Central memory CD4-positive, alpha-beta T cell (primary cell): ENCODE measurements around the gene FAM193B.
"Not testable (repeated sequence)": the region's sequence is repeated elsewhere in the genome, so short reads cannot be mapped to it uniquely, and the experiment has no call there.

ENCODE experiments used
- DNase-seq: peaks from one replicate; pipeline ENCODE4 v3.0.0; 2022

FAM193B gene

DNA sequence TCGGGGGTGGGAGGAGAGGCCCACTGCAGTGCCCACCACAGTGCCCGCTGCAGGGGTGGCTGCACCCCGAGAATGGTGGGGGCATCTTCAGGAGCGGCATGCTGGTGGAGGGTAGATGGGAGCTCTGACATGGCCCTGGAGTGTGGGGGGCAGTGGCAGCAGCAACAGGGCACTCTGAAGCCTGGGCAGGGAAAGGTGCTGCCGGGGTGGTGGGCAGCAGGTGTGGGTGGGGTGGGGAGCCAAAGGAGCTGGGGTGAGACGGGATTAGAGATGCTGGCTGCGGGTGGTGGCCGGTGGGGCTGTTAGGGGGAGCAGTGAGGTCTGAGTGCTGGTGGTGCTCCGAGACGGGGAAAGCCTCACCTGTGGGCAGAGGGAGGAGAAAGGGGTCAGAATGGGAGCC lies 18.0 kb downstream of the FAM193B start:
- DNase-seq, result no peak

DNA sequence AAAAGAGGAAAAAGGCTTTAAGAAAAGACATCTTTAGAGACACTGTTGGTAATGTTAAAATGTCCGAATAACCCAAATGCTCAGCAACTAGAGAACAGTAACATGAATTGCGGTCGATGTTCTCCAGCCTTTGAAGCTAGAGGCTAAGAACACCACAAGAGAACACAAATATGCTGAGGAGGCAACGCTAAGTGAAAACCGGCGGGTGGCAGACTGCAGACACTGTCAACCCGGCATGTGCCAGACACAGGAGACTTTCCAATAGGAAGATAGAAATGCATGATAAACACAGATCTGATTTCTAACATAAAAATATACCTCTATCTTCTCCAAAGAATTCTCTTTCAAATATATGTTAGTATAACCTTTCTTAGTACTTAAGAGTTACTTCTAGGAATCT lies 19.2 kb downstream of the FAM193B start:
- no peak for DNase-seq

- not testable (repeated sequence) for DNase-seq
Measured at GRCh38 chr5:177534433-177534832, 19.9 kb downstream of the FAM193B start.

DNA sequence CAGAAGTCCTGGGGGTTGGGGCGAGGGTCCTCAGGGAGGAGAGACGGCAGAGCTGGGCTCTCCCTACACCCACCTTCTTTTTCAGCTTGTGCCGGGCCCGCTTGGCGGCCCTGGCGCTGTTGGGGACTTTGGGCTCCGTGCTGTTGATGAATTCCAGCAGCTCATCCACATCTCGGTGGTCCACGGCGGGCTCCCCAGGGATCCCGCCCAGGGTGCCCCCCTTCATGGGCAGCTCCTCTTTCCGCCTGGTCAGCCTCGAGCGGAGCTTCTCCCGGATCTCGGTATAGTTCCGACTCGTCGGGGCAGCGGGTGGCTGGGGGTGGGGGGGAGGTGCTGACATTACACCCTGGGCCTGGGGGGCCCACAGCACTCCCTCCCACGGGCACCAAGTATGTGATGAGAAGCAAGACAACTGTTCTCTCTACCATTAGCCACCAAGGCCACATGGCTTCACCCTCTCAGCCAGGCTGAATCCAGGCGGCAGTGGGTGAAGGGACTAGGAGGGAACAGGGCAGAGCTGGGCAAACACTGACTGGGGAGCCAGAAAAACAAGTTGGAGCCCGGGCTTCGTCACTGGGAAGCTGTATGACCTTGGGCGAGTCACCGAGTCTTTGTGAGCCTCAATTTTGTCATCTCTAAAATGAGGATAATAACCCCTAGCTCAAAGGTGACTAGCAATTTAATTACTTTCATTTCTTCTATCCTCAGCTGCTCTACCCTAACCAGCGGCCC lies 23.0 kb downstream of the FAM193B start:
- no peak for DNase-seq

DNA sequence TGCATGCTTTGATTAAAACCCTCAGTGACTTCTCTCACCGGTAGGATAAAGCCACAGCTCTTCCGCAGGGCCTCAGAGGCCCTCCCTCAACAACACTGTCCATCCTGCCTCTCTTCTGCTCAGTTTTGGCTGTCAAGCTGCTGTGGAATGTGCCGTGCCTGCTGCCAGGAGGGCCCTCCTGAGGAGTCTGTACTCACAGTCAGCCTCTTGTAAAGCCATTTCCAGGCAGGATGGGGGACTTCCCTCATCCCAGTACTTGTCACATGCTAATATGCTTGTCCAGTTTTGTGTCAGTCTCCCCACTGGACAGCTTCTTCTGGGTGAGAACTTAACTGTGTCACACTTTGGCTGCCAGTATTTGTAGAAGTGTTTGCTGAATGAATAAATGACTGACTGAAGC lies 23.7 kb downstream of the FAM193B start:
- no peak for DNase-seq

- no peak for DNase-seq
Measured at GRCh38 chr5:177529247-177530203, 24.8 kb downstream of the FAM193B start.

DNA sequence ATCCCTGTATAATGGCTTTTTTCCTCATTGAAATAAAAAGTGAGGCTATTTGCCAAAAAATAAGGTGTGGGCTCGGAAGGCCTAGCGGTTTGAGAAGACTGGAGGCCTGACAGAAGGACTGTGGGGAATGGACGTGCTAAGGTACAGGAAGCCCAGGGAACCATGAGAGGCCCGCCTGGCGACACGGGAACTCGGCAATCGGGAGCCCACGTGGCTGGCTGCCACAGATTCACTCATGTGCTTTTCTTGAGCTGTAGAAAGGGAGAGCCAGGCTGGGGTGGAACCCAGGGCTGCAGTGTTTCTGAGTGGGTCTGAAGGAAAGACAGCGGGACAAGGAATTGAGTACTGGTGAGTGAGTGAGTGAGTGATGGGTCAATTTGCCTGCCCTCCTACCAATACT lies 25.7 kb downstream of the FAM193B start:
- DNase-seq, result no peak

- DNase-seq, result no peak
Measured at GRCh38 chr5:177527595-177527994, 26.8 kb downstream of the FAM193B start.

DNA sequence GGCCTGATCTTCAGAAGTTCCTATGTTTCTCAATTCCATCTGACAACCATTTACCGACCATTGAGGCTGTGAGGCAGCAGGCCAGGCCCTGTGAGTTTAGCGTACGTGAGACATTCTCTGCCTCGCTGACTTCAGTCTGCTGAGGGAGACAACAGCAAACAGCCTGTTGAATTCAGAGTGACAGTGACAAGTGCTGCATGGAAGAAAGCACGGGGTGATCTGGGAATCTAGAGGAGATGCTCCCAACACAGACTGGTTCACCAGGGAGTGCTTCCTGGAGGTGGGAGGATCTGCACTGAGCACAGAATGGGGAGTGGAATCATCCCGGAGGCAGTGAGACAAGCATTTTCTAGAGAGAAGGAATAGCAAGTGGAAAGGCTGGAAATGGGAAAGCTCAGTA lies 27.6 kb downstream of the FAM193B start:
- no peak for DNase-seq

GRCh38 chr5:177526191-177526590 lies 28.2 kb downstream of the FAM193B start:
- DNase-seq, result no peak

DNA sequence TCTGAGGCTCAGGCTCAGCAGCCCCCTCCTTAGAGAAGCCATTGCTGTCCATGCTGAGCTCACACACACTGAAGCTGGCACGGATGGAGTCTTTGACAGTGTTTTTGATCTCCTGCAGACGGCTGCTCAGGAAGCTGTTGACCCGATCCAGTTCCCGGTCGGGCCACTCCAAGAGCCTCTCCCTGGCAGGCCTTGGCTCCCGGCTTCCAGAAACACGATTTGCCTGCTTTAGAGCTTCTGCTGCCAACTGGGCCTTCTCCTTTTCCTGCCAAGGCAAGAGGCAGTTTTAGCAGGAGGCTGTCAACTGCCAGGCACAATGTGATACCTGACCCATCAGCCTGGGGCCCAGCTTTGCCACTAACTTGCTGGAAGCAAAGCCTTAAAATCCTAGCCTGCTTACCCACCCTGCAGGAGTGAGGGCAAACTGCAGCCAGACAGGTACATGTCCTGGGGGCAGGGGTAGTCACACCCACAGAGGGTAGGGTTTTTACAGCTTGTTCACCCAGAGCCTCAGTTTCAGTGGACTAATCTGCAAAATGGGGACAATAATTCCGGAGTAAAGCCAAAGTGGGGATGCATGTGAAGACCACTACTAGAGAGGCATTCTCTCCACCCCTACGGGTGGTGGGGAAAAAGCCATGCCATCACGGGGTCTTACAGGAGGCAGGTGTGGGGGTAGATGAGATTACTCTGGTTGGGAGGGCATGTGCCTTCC lies 29.3 kb downstream of the FAM193B start:
- DNase-seq, result no peak

GRCh38 chr5:177524539-177524900 lies 29.8 kb downstream of the FAM193B start:
- DNase-seq, result no peak

- no peak for DNase-seq
Measured at GRCh38 chr5:177523711-177524538, 30.4 kb downstream of the FAM193B start.

- DNase-seq, result no peak
Measured at GRCh38 chr5:177520916-177521513, 33.3 kb downstream of the FAM193B start.

DNA sequence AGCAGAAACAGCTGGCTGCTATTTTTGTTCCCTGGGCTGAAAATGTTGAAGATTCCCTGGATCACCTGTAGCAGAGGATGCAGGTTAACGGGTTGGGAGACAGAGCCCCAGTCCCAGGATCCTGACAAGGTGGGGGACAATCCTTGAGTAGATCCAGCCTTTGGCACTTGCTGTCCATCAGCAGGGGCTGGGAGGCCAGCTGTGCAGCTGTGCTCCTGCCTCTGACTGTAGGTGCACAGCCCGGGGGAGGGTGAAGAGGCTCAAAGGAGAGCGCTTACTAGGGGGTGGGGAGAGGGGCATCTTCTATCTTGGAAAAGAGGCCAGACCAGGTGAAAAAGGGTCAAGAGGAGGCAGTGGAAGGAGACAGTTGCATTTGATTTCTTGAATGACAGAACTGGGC lies 34.1 kb downstream of the FAM193B start:
- DNase-seq, result no peak

- no peak for DNase-seq
Measured at GRCh38 chr5:177519463-177520235, 34.7 kb downstream of the FAM193B start.

DNA sequence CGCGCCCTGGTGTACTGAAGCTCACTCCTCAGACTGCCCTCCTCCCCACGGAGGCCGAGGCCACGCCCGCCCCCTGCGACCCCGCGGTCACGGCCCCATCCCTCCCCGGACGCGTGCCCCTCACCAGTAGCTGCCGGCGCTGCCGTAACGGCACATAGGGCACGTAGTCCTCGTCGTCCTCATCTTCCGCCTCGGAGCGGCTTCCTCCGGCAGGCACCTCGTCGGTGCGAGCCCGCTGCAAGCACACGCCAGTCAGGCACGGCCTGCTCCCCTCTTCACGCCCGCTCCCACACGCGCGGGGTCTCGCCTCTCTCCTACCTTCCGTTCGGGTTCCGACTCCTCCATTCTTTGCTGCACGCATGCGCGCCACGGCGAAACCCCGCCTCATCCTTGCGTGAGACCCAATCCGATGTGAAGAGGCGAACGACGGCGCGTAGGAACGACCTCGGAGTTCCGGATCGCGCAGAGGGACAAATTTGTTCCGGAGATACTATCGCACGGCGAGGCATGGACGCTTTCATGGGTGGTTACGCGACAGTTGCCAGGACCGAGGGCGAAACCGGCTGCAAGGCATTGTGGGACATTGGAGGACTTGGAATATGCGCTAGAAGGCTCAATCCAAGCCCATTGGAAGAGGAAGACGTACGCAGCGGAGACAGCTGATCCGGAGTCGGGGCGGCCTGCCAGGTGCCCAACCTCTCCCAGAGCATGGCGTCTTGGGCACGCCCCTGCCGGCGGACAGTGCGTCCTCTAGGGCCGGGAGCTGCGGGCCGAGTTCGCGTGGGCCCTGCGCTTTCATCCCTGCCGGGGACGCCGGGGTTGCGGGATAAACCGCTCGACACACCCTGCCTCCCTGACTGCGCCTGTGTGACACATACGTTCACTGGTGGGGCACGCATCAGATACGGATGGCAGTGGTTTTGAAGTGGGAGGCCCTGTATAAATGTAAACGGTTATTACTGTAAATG lies 37.5 kb downstream of the FAM193B start, which contains the start of gene DDX41:
Gene DDX41 (minus strand): TSS at position 361 of the 968 bp plus-strand sequence. CDS start 16 bp downstream, at position 345.
- DNase-seq, result peak; percentile 95

GRCh38 chr5:177515580-177515979 lies 38.8 kb downstream of the FAM193B start:
- no peak for DNase-seq

DNA sequence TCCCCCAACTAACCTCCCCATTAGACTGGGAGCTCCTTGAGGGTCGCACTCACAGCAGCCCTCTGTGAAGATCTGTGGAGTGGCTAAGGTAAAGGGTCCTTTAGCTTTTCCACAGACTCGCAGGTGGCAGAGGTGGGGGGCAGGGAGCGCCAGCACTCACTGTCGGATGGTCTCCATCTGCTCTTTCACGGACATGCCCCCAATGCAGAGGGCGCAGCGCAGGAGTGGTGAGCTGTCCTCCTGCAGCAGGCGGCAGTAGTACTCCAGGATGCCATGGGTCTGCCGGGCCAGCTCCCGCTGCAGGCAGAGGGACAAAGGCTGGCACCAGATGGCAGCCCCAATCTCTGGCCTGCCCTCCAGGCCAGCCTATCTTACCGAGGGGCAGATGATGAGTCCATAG lies 39.8 kb downstream of the FAM193B start:
- DNase-seq, result no peak

GRCh38 chr5:177513500-177513899 lies 40.9 kb downstream of the FAM193B start:
- no peak for DNase-seq
